GM12801 (cell line): ENCODE data around the gene MAP3K9.

Experiments
- TF ChIP-seq, protein P1 (sequence below): IDR thresholded peaks from one replicate; pipeline ENCODE4 v1.5.1; 2011; ENCODE audit warnings: control low read depth; ENCODE audit not compliant: insufficient read length; ENCODE audit errors: extremely low read depth

The MAP3K9 gene

DNA sequence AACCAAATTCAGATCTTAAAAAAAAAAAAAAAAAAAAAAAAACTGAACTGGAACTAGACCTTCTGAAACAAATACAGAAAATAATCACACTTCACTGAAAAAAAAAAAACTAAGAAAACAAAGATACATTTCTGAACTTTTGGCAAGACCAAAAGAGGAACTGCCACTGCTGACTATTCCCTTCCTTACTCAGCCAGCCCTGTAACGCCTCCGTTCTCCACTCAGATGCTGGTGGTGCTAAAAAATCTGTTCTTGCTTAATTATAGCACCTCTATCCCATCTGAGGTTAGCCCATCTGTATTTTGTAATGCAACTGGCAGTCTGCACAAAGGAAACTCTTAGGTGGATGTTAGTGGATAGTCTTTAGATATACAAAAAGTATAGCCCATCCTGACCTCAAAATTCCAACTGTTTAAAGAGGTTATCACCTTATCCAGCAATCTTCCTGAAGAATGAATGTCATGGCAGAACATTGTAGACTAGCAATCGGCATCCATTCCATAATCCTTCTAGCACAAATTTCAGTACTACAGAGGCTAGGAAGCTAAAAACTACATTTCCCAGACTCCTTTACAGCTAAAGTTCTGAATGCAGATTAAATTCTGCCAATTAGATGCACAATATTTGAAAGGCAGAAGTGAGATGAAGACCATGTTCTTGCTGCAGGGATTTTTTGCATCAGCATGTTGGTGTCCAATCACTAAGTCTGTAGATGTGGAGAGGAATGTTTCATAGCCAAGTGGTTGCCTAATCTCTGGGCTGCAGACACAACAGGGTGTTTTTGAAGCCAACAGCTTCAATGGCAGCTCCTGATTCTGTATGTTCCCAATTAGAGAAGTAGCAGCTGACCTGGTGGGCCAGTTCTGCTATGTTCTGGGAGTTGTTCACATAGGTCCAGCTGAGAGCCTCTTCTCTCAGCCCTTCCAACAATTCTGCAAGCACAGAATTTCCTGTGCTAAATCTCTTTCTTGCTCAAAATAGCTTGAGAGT is 5.7 kb downstream of the MAP3K9 start:
- TF ChIP-seq, protein P1, sequence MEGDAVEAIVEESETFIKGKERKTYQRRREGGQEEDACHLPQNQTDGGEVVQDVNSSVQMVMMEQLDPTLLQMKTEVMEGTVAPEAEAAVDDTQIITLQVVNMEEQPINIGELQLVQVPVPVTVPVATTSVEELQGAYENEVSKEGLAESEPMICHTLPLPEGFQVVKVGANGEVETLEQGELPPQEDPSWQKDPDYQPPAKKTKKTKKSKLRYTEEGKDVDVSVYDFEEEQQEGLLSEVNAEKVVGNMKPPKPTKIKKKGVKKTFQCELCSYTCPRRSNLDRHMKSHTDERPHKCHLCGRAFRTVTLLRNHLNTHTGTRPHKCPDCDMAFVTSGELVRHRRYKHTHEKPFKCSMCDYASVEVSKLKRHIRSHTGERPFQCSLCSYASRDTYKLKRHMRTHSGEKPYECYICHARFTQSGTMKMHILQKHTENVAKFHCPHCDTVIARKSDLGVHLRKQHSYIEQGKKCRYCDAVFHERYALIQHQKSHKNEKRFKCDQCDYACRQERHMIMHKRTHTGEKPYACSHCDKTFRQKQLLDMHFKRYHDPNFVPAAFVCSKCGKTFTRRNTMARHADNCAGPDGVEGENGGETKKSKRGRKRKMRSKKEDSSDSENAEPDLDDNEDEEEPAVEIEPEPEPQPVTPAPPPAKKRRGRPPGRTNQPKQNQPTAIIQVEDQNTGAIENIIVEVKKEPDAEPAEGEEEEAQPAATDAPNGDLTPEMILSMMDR, result no peak

DNA sequence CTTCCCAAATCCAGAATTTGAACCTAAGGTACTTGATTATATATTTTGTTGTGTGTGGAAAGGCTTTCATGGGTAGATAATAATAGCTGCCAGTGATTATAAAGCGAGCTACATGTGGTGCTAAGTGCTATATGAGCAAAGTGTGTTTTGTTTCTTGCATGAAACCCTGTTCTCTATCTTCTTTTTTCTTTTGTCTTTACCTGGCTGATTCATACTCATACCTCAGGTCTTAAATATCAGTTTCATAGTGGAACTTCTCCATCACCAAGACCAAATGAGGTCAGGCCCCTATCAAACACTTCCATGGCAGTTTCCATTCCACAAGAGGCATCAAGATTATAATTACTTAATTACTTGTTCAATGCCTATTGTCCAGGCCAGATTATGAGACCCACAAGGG is 6.9 kb downstream of the MAP3K9 start:
- TF ChIP-seq, protein P1, result no peak

DNA sequence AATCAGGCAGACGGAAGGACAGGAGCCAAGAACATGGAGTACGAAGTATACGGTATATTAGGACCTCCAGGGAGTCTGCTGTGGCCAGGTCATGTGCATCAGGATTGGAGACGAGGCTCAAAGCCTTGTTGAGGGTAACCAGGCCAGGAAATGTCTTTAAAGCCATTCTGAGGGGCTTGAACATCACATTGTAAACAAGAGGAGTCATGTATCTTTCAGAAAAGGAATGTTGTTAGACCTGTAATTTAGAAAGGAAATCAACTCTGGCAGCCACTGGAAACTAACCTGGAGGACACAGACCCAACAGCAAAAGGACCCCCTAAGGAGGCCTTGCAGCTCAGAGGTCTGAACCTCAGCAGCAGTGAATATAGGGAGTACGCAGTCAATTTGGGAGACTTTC is 7.5 kb downstream of the MAP3K9 start:
- TF ChIP-seq, protein P1, result no peak

DNA sequence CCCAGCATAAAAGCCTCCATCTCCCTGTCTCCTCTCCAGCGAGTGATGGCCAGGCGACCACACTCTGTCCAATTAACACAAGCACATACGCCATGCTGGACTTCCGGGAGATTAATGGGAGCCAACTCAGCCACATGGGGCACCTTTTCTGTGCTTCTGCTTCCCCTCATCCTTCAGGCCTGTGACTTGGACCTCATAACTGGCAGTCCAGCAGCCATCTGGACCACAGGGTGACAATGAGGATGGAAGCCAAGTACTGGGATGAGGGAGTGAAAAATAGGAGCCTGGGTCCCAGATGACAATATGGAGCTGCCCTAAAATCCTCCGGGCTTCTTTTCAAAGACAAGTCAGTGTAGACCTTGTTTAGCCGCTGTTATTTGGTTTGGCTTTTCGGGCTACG is 12.8 kb downstream of the MAP3K9 start:
- TF ChIP-seq, protein P1, result no peak

DNA sequence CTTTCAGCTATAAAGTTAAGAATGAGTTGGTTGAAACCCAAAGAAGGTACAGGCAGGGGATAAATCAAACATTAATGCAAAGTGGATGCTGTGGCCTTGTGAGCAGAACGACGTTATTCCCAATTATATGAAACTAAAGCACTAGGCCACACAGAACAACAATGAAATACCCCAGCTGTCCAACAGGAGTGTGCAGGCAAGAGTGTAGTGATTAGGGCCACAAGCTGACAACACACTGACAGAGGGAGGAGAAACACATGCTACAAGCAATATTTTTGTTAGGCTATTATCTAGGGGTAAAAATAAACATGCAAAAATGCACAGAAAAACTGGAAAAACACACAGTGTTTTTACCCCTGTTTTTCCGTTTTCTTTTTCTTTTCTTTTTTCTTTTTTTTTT is 15.0 kb downstream of the MAP3K9 start:
- TF ChIP-seq, protein P1, result no peak

DNA sequence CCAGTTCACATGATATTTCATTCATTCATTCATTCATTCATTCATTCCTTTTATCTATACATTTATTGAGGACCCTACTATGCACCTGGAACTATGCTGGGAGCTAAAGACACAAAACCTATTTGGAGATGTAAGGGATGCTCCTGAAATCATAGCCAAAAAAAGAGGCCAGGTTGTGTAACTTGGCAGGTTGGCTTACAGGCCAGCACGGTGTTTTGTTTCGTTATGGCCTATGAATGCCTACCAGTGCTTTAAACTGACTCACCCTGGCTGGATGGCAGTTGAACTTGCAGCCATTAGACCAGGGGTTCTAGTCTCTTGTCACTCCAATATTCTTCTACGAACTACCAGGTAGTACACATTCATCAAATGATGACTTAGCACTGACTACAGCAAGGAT is 15.7 kb downstream of the MAP3K9 start:
- TF ChIP-seq, protein P1, result no peak

DNA sequence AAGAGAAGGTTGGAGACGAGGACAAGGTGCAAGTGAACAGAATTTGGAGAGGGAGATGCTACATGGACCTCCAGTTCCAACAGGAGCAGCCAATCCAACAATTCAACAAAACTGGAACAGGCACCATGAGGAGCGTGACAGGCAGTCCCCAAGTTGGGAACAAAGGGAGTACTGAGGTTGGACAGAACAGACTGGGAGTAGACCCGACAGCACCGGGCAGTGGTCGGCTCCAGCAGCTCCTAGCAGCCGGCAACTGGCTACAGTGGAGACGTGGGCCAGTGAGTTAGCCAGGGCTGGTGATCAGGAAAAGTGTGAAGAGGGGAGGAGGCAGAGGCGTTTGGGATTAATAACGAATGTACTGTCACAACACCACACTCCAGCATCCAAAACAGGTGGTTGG is 16.4 kb downstream of the MAP3K9 start:
- TF ChIP-seq, protein P1, result no peak
